Nephron (organoid): ENCODE results near the gene RUFY3.
A peak's percentile ranks its signal among the peaks of the same experiment; 100 is the strongest.

ENCODE experiments used
- H3K27ac Mint-ChIP-seq, 3 experiments: 2 replicates each; pipeline ENCODE4 v1.8.0; 2020; ENCODE audit warnings: mixed read lengths in 3 of 3, mild to moderate bottlenecking in 2 of 3, moderate library complexity in 1 of 3
- H3K27me3 Mint-ChIP-seq: 2 replicates; pipeline ENCODE4 v1.8.0; 2021; ENCODE audit warnings: low read depth, mild to moderate bottlenecking, moderate library complexity, mixed read lengths
- H3K36me3 Mint-ChIP-seq: 2 replicates; pipeline ENCODE4 v1.8.0; 2020; ENCODE audit warnings: low read depth, mixed read lengths
- H3K4me1 Mint-ChIP-seq: 2 replicates; pipeline ENCODE4 v1.8.0; 2020; ENCODE audit warnings: mixed read lengths
- H3K4me3 Mint-ChIP-seq, 3 experiments: 2 replicates each; pipeline ENCODE4 v1.8.0; 2020; ENCODE audit warnings: mild to moderate bottlenecking in 3 of 3, mixed read lengths in 3 of 3, moderate library complexity in 2 of 3
- H3K9me3 Mint-ChIP-seq: 2 replicates; pipeline ENCODE4 v1.8.0; 2020; ENCODE audit warnings: mixed read lengths
- TF ChIP-seq, protein P1 (sequence below), 3 experiments: fragments of 200-600 bp; sonication (generic); IDR thresholded peaks; one replicate each; pipeline ENCODE4 v1.5.0; 2021; ENCODE audit warnings: antibody characterized with exemption in 3 of 3; ENCODE audit not compliant: unreplicated experiment in 3 of 3

The RUFY3 gene

DNA sequence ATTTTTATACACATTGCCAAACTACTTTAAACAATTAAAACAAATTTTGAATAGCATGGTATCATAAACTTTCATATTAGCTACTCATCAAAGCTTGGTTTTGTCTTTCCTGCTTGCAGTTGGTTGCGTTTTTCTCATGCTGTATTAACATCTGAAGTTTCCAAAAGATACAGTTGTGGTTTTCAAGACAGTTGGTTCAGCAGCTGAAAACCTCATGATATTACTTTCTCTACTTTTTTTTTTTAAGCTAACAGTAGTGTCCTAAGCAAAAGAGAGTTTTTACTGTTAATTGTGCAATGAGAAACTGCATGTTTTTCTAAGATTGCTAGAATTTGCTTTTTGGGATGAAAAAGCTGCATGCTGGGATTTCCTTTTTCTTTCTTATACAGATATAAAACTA lies 15.2 kb downstream of the RUFY3 start:
- peak overlapping the region in 1 of 3 experiments; percentile 52 for H3K4me3 Mint-ChIP-seq

DNA sequence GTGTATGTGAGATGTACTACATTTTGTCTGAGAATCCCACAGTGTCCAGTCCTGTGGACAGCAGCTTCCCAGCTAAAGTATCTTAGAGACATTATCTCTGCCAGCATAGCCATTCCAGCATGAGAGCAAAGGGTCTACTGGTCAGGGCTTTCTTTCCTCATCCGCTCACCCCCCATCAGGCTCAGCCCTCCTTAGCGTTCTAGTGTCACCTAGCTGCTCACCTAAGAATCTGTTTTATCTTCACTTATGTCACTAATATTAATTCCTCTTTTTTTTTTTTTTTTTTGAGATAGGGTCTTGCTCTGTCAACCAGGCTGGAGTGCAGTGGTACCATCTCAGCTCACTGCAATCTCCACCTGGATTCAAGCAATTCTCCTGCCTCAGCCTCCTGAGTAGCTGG lies 15.6 kb downstream of the RUFY3 start:
- Mint-ChIP-seq H3K4me1 (peaks cover 34% of the 10 kb centered on the region), H3K4me3 (no peak overlapping the region), H3K27ac (peak overlapping the region; percentile 19 to 44 (median 43)), H3K36me3 (peaks cover 1% of the 10 kb centered on the region), H3K27me3 (no peaks in the 10 kb centered on the region), H3K9me3 (no peaks in the 10 kb centered on the region)
- TF ChIP-seq, protein P1, sequence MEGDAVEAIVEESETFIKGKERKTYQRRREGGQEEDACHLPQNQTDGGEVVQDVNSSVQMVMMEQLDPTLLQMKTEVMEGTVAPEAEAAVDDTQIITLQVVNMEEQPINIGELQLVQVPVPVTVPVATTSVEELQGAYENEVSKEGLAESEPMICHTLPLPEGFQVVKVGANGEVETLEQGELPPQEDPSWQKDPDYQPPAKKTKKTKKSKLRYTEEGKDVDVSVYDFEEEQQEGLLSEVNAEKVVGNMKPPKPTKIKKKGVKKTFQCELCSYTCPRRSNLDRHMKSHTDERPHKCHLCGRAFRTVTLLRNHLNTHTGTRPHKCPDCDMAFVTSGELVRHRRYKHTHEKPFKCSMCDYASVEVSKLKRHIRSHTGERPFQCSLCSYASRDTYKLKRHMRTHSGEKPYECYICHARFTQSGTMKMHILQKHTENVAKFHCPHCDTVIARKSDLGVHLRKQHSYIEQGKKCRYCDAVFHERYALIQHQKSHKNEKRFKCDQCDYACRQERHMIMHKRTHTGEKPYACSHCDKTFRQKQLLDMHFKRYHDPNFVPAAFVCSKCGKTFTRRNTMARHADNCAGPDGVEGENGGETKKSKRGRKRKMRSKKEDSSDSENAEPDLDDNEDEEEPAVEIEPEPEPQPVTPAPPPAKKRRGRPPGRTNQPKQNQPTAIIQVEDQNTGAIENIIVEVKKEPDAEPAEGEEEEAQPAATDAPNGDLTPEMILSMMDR (IDR thresholded peaks at IDR 0.05; ENCODE audit: unreplicated experiment in 3 of 3), result no peak

More for the DNA sequence above, 15.2 kb downstream of the RUFY3 start:
- Mint-ChIP-seq H3K36me3 (peaks cover 5% of the 10 kb centered on the region), H3K27ac (peak overlapping the region in 2 of 3 experiments; percentile 43 to 44), H3K27me3 (no peaks in the 10 kb centered on the region), H3K4me1 (peaks cover 30% of the 10 kb centered on the region), H3K9me3 (no peaks in the 10 kb centered on the region)
- TF ChIP-seq, protein P1 (IDR thresholded peaks at IDR 0.05; ENCODE audit: unreplicated experiment in 3 of 3), result no peak

DNA sequence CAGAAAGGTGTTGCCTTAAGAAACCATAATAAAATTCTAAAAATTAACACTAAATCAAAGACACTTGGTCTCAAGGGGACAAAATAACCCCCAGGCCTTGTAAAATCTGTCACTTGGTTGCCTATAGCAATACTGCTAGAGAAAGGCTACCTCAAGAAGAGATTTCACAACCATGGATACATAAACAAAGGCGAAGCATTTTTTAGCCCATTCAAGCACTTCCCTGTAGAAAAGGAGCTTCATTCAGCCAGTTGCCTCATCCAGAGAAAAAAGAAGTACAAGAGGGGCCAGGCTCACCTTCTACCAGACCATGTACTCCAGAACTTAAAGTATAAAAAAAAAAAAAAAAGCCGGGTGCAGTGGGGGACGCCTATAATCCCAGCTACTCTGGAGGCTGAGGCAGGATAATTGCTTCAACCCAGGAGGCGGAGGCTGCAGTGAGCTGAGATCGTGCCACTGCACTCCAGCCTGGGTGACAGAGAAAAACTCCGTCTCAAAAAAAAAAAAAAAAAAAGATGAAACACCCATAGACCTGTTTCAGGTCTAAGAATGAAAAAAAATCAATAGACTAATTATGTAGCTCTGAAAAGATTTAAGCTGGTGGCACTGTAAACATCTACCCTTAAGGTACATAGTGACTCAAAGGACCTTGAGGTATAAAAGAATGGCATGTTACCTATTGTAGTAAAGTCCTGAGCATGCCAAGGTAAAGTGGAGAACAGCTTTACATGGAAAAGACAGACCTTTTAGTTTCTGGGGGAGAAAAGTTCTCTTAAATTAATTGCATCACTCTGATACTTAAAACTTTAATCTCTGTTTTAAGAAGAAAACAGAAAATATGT lies 18.0 kb downstream of the RUFY3 start:
- H3K27me3 Mint-ChIP-seq, result no peaks in the 10 kb centered on the region
- no peaks in the 10 kb centered on the region for H3K36me3 Mint-ChIP-seq
- H3K4me1 Mint-ChIP-seq, result peaks cover 32% of the 10 kb centered on the region
- no peak overlapping the region for H3K27ac Mint-ChIP-seq
- no peaks in the 10 kb centered on the region for H3K9me3 Mint-ChIP-seq
- no peak overlapping the region for H3K4me3 Mint-ChIP-seq
- TF ChIP-seq, protein P1 (IDR thresholded peaks at IDR 0.05; ENCODE audit: unreplicated experiment in 3 of 3), result no peak

DNA sequence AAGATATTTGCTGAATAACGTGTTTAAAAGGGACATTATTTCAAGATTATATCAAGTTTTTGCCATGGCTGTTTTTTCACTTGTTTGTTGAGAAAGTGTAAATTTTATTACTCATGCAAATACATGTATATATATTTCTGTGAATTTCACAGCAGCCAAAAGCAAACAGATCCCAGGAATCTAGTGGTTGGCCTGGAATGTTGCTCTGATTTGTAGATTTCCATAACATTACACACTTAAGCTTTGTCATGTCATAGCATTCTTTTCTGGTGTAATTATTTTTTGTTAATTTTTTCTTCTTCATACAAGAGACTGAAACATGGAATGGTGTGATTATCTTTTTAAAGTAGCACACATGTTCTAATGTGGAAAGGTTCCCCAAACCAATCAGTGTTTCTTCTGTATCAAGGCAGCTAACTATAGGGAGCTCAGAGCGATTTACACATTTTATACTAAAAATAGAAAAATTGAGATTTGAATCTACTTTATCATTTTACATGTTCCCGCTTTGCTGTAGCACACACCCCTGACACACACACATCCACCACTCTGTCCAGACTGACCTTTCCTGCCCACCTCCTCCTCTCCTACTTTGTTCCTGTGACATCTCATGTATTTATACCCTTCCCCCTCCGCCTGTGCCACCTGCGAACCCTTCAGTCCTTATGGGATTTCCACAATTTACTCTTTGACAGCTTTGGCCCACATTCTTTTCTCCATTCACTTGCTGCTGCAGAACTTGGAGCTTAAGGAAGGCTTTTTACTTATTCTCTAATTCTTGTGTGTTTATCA lies 20.3 kb downstream of the RUFY3 start:
- peaks cover 26% of the 10 kb centered on the region for H3K4me1 Mint-ChIP-seq
- H3K27me3 Mint-ChIP-seq, result no peaks in the 10 kb centered on the region
- TF ChIP-seq, protein P1 (IDR thresholded peaks at IDR 0.05; ENCODE audit: unreplicated experiment in 3 of 3), result no peak

DNA sequence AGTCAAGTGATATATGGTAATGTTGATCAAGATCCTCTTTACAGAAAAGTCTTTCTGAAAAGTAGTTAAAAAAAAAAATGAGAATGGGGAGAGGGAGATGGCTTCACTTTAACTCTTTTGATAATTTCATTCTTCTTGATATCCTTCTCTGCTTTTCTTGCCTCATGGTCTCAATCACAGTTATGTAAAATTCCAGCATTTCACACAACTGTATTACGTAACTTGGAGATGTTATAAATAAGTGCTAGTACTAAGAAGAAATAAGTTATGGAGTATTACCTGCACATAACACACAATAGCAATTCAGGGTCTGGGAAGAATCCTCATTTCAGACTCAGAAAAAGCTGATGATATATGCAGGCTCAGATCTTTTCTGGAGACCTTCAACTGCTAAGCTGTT lies 22.0 kb downstream of the RUFY3 start:
- Mint-ChIP-seq H3K4me3 (no peak overlapping the region), H3K27me3 (no peaks in the 10 kb centered on the region), H3K27ac (no peak overlapping the region), H3K9me3 (no peaks in the 10 kb centered on the region), H3K36me3 (peaks cover 9% of the 10 kb centered on the region), H3K4me1 (peaks cover 21% of the 10 kb centered on the region)
- TF ChIP-seq, protein P1 (IDR thresholded peaks at IDR 0.05; ENCODE audit: unreplicated experiment in 3 of 3), result no peak

More for the DNA sequence above, 20.3 kb downstream of the RUFY3 start:
- no peaks in the 10 kb centered on the region for H3K36me3 Mint-ChIP-seq
- peak overlapping the region in 1 of 3 experiments; percentile 13 for H3K4me3 Mint-ChIP-seq
- H3K9me3 Mint-ChIP-seq, result no peaks in the 10 kb centered on the region
- H3K27ac Mint-ChIP-seq, result peak overlapping the region; percentile 13 to 64 (median 15)
